BJ (cell line): ENCODE results near the gene ERC1. TPM values are rescaled to one million over a fixed set of nuclear protein-coding genes. Genes with fewer than 3 reads are reported as not detected.

Experiments
- CTCF ChIA-PET: fragments of 350-600 bp; formaldehyde crosslinking; extraction: SDS; loops from one replicate; lab custom pipeline; 2021; ENCODE audit warnings: antibody characterized with exemption, inconsistent platforms; lab: Yijun Ruan, JAX
- POLR2A ChIA-PET: fragments of 300-600 bp; sonication (Branson Sonifier 250); formaldehyde crosslinking; extraction: SDS; loops from one replicate; lab custom pipeline; 2021; ENCODE audit warnings: antibody characterized with exemption; lab: Charles Lee
- DNase-seq: peaks from one replicate; pipeline ENCODE4 v3.0.0-alpha.2; 2011; ENCODE audit warnings: low read depth
- H3K27me3 ChIP-seq: 2 replicates; pipeline ENCODE4 v1.6.0; 2011; ENCODE audit warnings: low read length; ENCODE audit not compliant: control insufficient read depth, insufficient read depth
- H3K36me3 ChIP-seq: 2 replicates; pipeline ENCODE4 v1.5.1; 2011; ENCODE audit warnings: low read length; ENCODE audit not compliant: control insufficient read depth, insufficient read depth
- H3K4me3 ChIP-seq: 2 replicates; pipeline ENCODE4 v1.5.1; 2011; ENCODE audit warnings: low read depth, mild to moderate bottlenecking, control low read depth, low read length
- CTCF ChIP-seq: IDR thresholded peaks from 2 replicates; pipeline ENCODE4 v1.5.1; 2011; ENCODE audit warnings: low read depth, mild to moderate bottlenecking, control low read depth, inconsistent platforms, low read length, moderate library complexity; ENCODE audit not compliant: insufficient read depth
- polyA plus RNA-seq: library from polyadenylated mRNA; depleted of rRNA; stranded (reverse); fragments of >200 nt; gene quantifications from 2 replicates; pipeline ENCODE4 v1.2.3, GENCODE V29; 2011

Gene ERC1
- polyA plus RNA-seq, 1 experiment: 14.5 TPM

DNA sequence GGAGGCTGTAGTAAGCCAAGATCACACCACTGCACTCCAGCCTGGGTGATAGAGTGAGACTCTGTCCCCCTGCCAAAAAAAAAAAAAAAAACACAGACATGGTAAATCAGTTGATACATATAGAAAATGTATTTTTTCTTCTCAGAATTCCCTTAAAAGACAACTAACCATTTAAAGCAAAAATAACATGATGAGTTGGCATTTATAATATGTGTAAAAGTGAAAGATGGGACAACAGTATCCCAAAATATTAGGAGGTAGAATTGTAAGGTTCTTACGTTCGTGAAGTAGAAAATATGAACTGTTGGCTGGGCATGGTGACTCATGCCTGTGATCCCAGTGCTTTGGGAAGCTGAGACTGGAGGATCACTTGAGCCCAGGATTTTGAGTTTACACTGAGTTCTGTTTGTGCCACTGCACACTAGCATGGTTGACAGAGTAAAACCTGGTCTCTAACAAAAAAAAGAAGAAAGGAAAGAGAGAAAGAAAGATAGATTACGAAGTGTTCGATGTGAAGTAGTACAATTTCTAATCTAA lies 306.7 kb downstream of the ERC1 start:
- CTCF ChIA-PET: interaction anchor here (0.6 to 0.9 kb wide), 3 partner anchors 8 to 44 kb away, joined by 3 read pairs; no protein-coding TSS in a partner anchor
- Histone ChIP-seq H3K36me3 (no peaks in the 10 kb centered on the region; the same call in 1 of the 2 replicates), H3K4me3 (no peak overlapping the region), H3K27me3 (no peaks in the 10 kb centered on the region)
- POLR2A ChIA-PET: interaction anchor here (0.7 kb wide), 1 partner anchor 15 kb away, joined by 18 read pairs; no protein-coding TSS in a partner anchor
- DNase-seq: no peak
- no peak for TF ChIP-seq CTCF

DNA sequence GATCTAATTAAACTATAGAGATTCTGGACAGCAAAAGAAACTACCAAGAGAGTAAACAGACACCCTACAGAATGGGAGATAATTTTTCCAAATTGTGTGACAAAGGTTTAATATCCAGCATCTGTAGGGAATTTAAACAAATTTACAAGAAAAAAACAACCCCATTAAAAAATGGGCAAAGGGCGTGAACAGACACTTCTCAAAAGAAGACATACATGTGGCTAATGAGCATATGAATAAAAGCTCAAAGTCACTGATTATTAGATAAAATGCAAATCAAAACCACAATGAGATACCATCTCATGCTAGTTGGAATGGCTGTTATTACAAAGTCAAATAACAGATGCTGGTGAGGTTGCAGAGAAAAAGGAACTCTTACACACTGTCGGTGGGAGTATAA lies 309.4 kb downstream of the ERC1 start:
- Histone ChIP-seq H3K4me3 (no peak overlapping the region), H3K36me3 (no peaks in the 10 kb centered on the region; the same call in 1 of the 2 replicates), H3K27me3 (no peaks in the 10 kb centered on the region)
- no peak for TF ChIP-seq CTCF
- CTCF ChIA-PET: no interaction called here
- POLR2A ChIA-PET: no interaction called here
- no peak for DNase-seq

- ChIA-PET CTCF (no interaction called here), POLR2A (no interaction called here)
- H3K27me3 ChIP-seq: no peaks in the 10 kb centered on the region
- no peak for DNase-seq
- no peaks in the 10 kb centered on the region for H3K36me3 ChIP-seq
- no peak for TF ChIP-seq CTCF
- no peak overlapping the region for H3K4me3 ChIP-seq
Measured at GRCh38 chr12:1302201-1302870, 311.3 kb downstream of the ERC1 start.

DNA sequence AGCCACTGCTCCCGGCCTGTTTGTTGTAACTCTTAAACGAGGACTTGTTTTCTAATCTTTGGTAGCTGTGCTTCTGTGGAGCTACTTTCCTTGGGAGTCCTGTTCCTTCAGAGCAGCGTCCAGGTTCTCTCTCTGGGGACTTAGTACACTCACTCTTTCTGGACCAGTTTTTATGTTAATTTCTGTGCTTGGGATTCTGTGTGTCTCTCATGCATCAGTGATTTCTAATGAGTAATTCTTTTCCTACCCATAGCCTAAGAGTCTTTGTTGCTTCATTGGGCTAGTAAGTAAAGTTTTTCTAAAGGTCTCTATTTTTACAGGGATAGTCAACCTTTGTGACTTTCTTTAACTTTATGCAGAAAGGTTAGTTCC lies 314.0 kb downstream of the ERC1 start:
- DNase-seq: no peak
- no peaks in the 10 kb centered on the region for H3K27me3 ChIP-seq
- no peak for TF ChIP-seq CTCF
- H3K36me3 ChIP-seq: no peaks in the 10 kb centered on the region
- ChIA-PET CTCF (interaction anchor here (0.8 kb wide), 1 partner anchor 8 kb away, joined by 3 read pairs; no protein-coding TSS in a partner anchor), POLR2A (no interaction called here)
- H3K4me3 ChIP-seq: no peak overlapping the region

GRCh38 chr12:1305791-1306500 lies 314.9 kb downstream of the ERC1 start:
- Histone ChIP-seq H3K4me3 (no peak overlapping the region), H3K27me3 (no peaks in the 10 kb centered on the region), H3K36me3 (no peaks in the 10 kb centered on the region)
- CTCF ChIA-PET: interaction anchor here (0.6 to 1.6 kb wide), 3 partner anchors 9 to 296 kb away, joined by 3 to 7 read pairs (median 3); no protein-coding TSS in a partner anchor
- no peak for TF ChIP-seq CTCF
- POLR2A ChIA-PET: no interaction called here
- no peak for DNase-seq
